SK-N-SH (cell line): ENCODE data around the gene APBA2. TPM values are rescaled to one million over a fixed set of nuclear protein-coding genes. Genes with fewer than 3 reads are reported as not detected.

Source experiments
- CTCF ChIA-PET: fragments of 300-600, 350-600 bp; formaldehyde crosslinking; extraction: SDS; loops from one replicate; lab custom pipeline; 2021; lab: Yijun Ruan, JAX
- POLR2A ChIA-PET: fragments of 350-600 bp; sonication (Branson Sonifier 250); formaldehyde crosslinking; extraction: SDS; loops from one replicate; lab custom pipeline; 2020; ENCODE audit warnings: antibody characterized with exemption, inconsistent platforms; lab: Yijun Ruan, JAX
- DNase-seq: peaks from one replicate; pipeline ENCODE4 v3.0.0; 2012
- H2AFZ ChIP-seq: fragments of 200-600 bp; sonication (generic); 2 replicates; pipeline ENCODE4 v1.8.1; 2016; ENCODE audit warnings: antibody characterized with exemption, mild to moderate bottlenecking, low read depth
- H3F3A ChIP-seq: fragments of 200-600 bp; sonication (generic); replicated peaks from 2 replicates; pipeline ENCODE3; 2016; ENCODE audit warnings: antibody characterized with exemption, mild to moderate bottlenecking; ENCODE audit not compliant: insufficient read depth
- H3K27ac ChIP-seq, 2 experiments: fragments of 200-500 bp in 1 of 2; fragments of 200-600 bp in 1 of 2; sonication (Bioruptor generic) in 1 of 2; sonication (generic), shearing (Covaris generic) in 1 of 2; 2 replicates each; pipeline versions ENCODE4 v1.5.1 to v1.6.1; 2014 to 2016; ENCODE audit warnings: low read depth in 2 of 2, inconsistent platforms in 1 of 2, low read length in 1 of 2, mild to moderate bottlenecking in 1 of 2, mixed read lengths in 1 of 2
- H3K27me3 ChIP-seq: fragments of 200-600 bp; sonication (generic), shearing (Covaris generic); 2 replicates; pipeline ENCODE4 v1.6.1; 2016; ENCODE audit warnings: mixed run types; ENCODE audit not compliant: insufficient read depth
- H3K36me3 ChIP-seq, 2 experiments: fragments of 200-500 bp in 1 of 2; fragments of 200-600 bp in 1 of 2; sonication (Bioruptor generic) in 1 of 2; sonication (generic) in 1 of 2; replicated peaks in 1 of 2; 2 replicates each; pipeline versions ENCODE3 to v1.5.1; 2014 to 2016; ENCODE audit warnings: low read length in 1 of 2, mild to moderate bottlenecking in 1 of 2; ENCODE audit not compliant: insufficient read depth in 2 of 2, control insufficient read depth in 1 of 2
- H3K4me1 ChIP-seq, 2 experiments: fragments of 200-500 bp in 1 of 2; fragments of 200-600 bp in 1 of 2; sonication (Bioruptor generic) in 1 of 2; sonication (generic), shearing (Covaris generic) in 1 of 2; 2 replicates each; pipeline versions ENCODE4 v1.5.1 to v1.6.1; 2014 to 2016; ENCODE audit warnings: low read depth in 1 of 2, low read length in 1 of 2, mixed run types in 1 of 2; ENCODE audit not compliant: insufficient read depth in 2 of 2, control insufficient read depth in 1 of 2
- H3K4me2 ChIP-seq: fragments of 200-600 bp; sonication (generic), shearing (Covaris generic); 2 replicates; pipeline ENCODE4 v1.6.1; 2017; ENCODE audit warnings: mixed run types
- H3K4me3 ChIP-seq, 2 experiments: fragments of 200-500 bp in 1 of 2; fragments of 200-600 bp in 1 of 2; sonication (Bioruptor generic) in 1 of 2; sonication (generic), shearing (Covaris generic) in 1 of 2; 2 replicates each; pipeline versions ENCODE4 v1.5.1 to v1.8.1; 2014 to 2016; ENCODE audit warnings: low read depth in 2 of 2, inconsistent platforms in 1 of 2, low read length in 1 of 2, mild to moderate bottlenecking in 1 of 2, mixed read lengths in 1 of 2, moderate library complexity in 1 of 2
- H3K79me2 ChIP-seq: fragments of 200-600 bp; sonication (generic); 2 replicates; pipeline ENCODE4 v1.8.1; 2017; ENCODE audit warnings: mild to moderate bottlenecking; ENCODE audit not compliant: insufficient read depth
- H3K9ac ChIP-seq: fragments of 200-600 bp; sonication (generic); 2 replicates; pipeline ENCODE4 v1.6.1; 2017; ENCODE audit warnings: mixed run types
- H3K9me2 ChIP-seq: fragments of 200-600 bp; sonication (generic); 2 replicates; pipeline ENCODE4 v1.6.1; 2017; ENCODE audit warnings: mixed run types
- H3K9me3 ChIP-seq: fragments of 200-600 bp; sonication (generic); 2 replicates; pipeline ENCODE4 v1.6.1; 2017; ENCODE audit warnings: mixed run types, mild to moderate bottlenecking, moderate library complexity
- H4K20me1 ChIP-seq: fragments of 200-600 bp; sonication (generic); 2 replicates; pipeline ENCODE4 v1.6.1; 2017; ENCODE audit warnings: mild to moderate bottlenecking, mixed run types; ENCODE audit not compliant: insufficient read depth
- CHD2 ChIP-seq: fragments of 150-350 bp; IDR thresholded peaks from 2 replicates; pipeline ENCODE4 v1.6.1; 2018; ENCODE audit warnings: low read length; ENCODE audit not compliant: partially characterized antibody
- CTCF ChIP-seq: fragments of 200-600 bp; sonication (generic); IDR thresholded peaks from 2 replicates; pipeline ENCODE4 v1.6.1; 2017; ENCODE audit warnings: antibody characterized with exemption, mild to moderate bottlenecking, moderate library complexity
- EZH2phosphoT487 ChIP-seq: fragments of 200-600 bp; sonication (generic); IDR thresholded peaks from 2 replicates; pipeline ENCODE4 v1.6.1; 2017; ENCODE audit warnings: low read depth, mixed run types, mild to moderate bottlenecking, antibody characterized with exemption, moderate library complexity, borderline replicate concordance
- FOXJ3 ChIP-seq: sonication (generic); formaldehyde crosslinking; IDR thresholded peaks from 2 replicates; pipeline ENCODE4 v1.5.1; 2020; ENCODE audit warnings: mild to moderate bottlenecking, missing genetic modification reagents
- FOXM1 ChIP-seq: IDR thresholded peaks from 2 replicates; pipeline ENCODE4 v1.4.0; 2012; ENCODE audit warnings: low read depth, mild to moderate bottlenecking
- GABPA ChIP-seq: IDR thresholded peaks from 2 replicates; pipeline ENCODE4 v1.4.0; 2012; ENCODE audit warnings: low read depth, mild to moderate bottlenecking
- GATA2 ChIP-seq: sonication (generic); formaldehyde crosslinking; IDR thresholded peaks from 2 replicates; pipeline ENCODE4 v1.5.0; 2020; ENCODE audit warnings: mild to moderate bottlenecking, missing genetic modification reagents
- JUND ChIP-seq: IDR thresholded peaks from 2 replicates; pipeline ENCODE4 v1.4.0; 2012
- NFIC ChIP-seq: IDR thresholded peaks from 2 replicates; pipeline ENCODE4 v1.4.0; 2012; ENCODE audit warnings: borderline replicate concordance
- RAD21 ChIP-seq: IDR thresholded peaks from 2 replicates; pipeline ENCODE4 v1.6.1; 2012; ENCODE audit warnings: mild to moderate bottlenecking, low read length
- RCOR1 ChIP-seq: fragments of 150-350 bp; IDR thresholded peaks from 2 replicates; pipeline ENCODE4 v1.6.1; 2017; ENCODE audit warnings: antibody characterized with exemption, low read length
- RFX5 ChIP-seq: IDR thresholded peaks from 2 replicates; pipeline ENCODE4 v1.6.1; 2012; ENCODE audit warnings: mild to moderate bottlenecking, improper control_type of control experiment, low read length
- RXRA ChIP-seq: IDR thresholded peaks from 2 replicates; pipeline ENCODE4 v1.4.0; 2012; ENCODE audit warnings: low read depth, mild to moderate bottlenecking, borderline replicate concordance
- SIN3A ChIP-seq: IDR thresholded peaks from 2 replicates; pipeline ENCODE4 v1.6.1; 2012; ENCODE audit warnings: low read depth, mild to moderate bottlenecking, low read length, moderate library complexity, borderline replicate concordance
- TCF12 ChIP-seq: IDR thresholded peaks from 2 replicates; pipeline ENCODE4 v1.4.0; 2012
- YY1 ChIP-seq: IDR thresholded peaks from 2 replicates; pipeline ENCODE4 v1.4.0; 2012; ENCODE audit warnings: low read depth, mild to moderate bottlenecking
- WGBS: methylation state at CpG from one replicate; pipeline ENCODE4 v1.1.6; 2017; ENCODE audit warnings: low lambda C conversion rate; 5-methylcytosine and 5-hydroxymethylcytosine counted together
- polyA plus RNA-seq, 3 experiments: library from polyadenylated mRNA; depleted of rRNA; stranded (reverse); fragments of >200 nt; gene quantifications; 2 replicates each; pipeline ENCODE4 v1.2.3, GENCODE V29; 2012

The APBA2 gene
- polyA plus RNA-seq, 1 of the 3 experiments (the other 2 are of a cell fraction): 12.7 TPM

- Histone ChIP-seq H3K9ac (no peak overlapping the region), H3K9me3 (no peaks in the 10 kb centered on the region), H4K20me1 (no peaks in the 10 kb centered on the region), H3K27ac (no peak overlapping the region), H3K4me1 (peaks cover 0 to 25% of the 10 kb centered on the region in 2 experiments; a peak in 1 of 4 replicates), H3K27me3 (no peaks in the 10 kb centered on the region), H2AFZ (no peak overlapping the region), H3K9me2 (no peaks in the 10 kb centered on the region), H3K4me2 (no peak overlapping the region), H3K79me2 (no peaks in the 10 kb centered on the region), H3F3A (no peaks in the 10 kb centered on the region), H3K4me3 (no peak overlapping the region), H3K36me3 (no peaks in the 10 kb centered on the region)
- TF ChIP-seq CHD2: no peak
- no peak for TF ChIP-seq FOXM1
- no peak for TF ChIP-seq SIN3A
- no peak for TF ChIP-seq GABPA
- no peak for TF ChIP-seq TCF12
- no peak for TF ChIP-seq GATA2
- TF ChIP-seq CTCF: no peak
- no peak for TF ChIP-seq JUND
- DNase-seq: no peak
- WGBS: 98% methylated on average over 5 of the region's 5 CpGs
- CTCF ChIA-PET: interaction anchor here (1.0 to 2.2 kb wide), 7 partner anchors 9 to 199 kb away, joined by 3 to 8 read pairs (median 4); partner anchors contain the start of gene APBA2
- POLR2A ChIA-PET: interaction anchor here (2.2 kb wide), 1 partner anchor 9 kb away, joined by 6 read pairs; no protein-coding TSS in a partner anchor
These were observed 17.1 kb downstream of the APBA2 start for GRCh38 chr15:28902856-28903255.

- H3K4me2 ChIP-seq: no peak overlapping the region
- CTCF ChIA-PET: interaction anchor here (1.0 to 2.2 kb wide), 3 partner anchors 10 to 187 kb away, joined by 3 to 8 read pairs (median 6); partner anchors contain the start of gene APBA2
- no peak overlapping the region for H3K27ac ChIP-seq
- H3K36me3 ChIP-seq: no peaks in the 10 kb centered on the region
- H4K20me1 ChIP-seq: no peaks in the 10 kb centered on the region
- H2AFZ ChIP-seq: no peak overlapping the region
- H3K79me2 ChIP-seq: no peaks in the 10 kb centered on the region
- no peak overlapping the region for H3K9ac ChIP-seq
- WGBS: 96% methylated on average over 7 of the region's 8 CpGs
- no peaks in the 10 kb centered on the region for H3K27me3 ChIP-seq
- no peak overlapping the region for H3K4me3 ChIP-seq
- peak; percentile 14 for DNase-seq
- POLR2A ChIA-PET: interaction anchor here (2.2 kb wide), 1 partner anchor 8 kb away, joined by 6 read pairs; no protein-coding TSS in a partner anchor
- no peaks in the 10 kb centered on the region for H3K9me3 ChIP-seq
- peaks cover 0 to 19% of the 10 kb centered on the region in 2 experiments; a peak in 1 of 4 replicates for H3K4me1 ChIP-seq
- H3F3A ChIP-seq: no peaks in the 10 kb centered on the region
- H3K9me2 ChIP-seq: no peaks in the 10 kb centered on the region
- TF ChIP-seq CHD2 (no peak), NFIC (no peak), RFX5 (no peak), TCF12 (no peak), FOXJ3 (CRISPR knock-in tag) (no peak), RCOR1 (no peak), RXRA (no peak), YY1 (no peak), RAD21 (no peak), EZH2phosphoT487 (no peak)
These were observed 17.8 kb downstream of the APBA2 start for GRCh38 chr15:28903555-28903954.
